ENCODE data around the gene ATG4C.
A peak's percentile ranks its signal among the peaks of the same experiment; 100 is the strongest.
"Not testable (repeated sequence)": the region's sequence is repeated elsewhere in the genome, so short reads cannot be mapped to it uniquely, and the experiment has no call there.

Gene ATG4C, protein sequence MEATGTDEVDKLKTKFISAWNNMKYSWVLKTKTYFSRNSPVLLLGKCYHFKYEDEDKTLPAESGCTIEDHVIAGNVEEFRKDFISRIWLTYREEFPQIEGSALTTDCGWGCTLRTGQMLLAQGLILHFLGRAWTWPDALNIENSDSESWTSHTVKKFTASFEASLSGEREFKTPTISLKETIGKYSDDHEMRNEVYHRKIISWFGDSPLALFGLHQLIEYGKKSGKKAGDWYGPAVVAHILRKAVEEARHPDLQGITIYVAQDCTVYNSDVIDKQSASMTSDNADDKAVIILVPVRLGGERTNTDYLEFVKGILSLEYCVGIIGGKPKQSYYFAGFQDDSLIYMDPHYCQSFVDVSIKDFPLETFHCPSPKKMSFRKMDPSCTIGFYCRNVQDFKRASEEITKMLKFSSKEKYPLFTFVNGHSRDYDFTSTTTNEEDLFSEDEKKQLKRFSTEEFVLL

DNA sequence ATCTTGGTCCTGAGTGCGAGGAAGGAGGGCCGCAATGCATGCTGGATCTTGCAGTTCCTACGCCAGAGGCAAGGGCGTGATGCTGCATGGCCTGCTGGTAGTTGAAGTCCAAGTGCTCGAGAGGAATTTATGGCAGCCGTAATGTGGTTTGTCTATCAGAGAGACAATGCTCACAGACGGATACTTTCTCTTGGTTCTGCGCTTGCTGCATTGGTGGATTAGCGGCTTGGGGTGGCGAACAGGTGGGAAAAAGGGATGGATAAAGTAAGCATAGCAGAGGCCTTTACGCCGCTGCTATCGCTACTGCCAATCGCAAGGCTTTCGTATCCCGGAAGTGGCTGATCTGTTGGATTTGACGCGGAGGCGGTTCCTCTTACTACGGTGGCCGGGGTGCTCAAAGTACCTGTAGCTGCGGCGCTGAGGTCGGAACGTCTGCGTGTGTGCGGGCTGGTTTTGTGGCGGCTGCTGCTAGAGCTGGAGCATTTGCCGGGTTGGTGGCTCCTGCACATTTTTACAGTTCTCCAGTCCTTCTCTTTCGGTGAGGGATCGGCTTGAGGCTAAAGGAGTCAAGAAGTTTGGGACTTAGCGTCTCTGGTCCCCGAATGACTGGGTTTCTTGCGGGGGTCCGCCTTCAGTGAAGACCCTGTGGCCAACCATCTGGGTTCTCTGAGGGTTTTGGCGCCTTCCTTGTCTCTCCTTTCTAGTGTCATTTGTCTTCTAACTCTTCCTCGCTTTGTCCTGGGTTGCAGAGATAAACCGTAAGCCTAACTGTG, at the start of gene ATG4C:
Gene ATG4C, plus strand, starts transcription at position 397 of the 773 bp plus-strand sequence. CDS start 19,655 bp downstream, outside the sequence.
- peak; percentile 74 to 77 for DNase-seq (ENCODE audit: low read depth in 1 of 2, low spot score in 1 of 2)

DNA sequence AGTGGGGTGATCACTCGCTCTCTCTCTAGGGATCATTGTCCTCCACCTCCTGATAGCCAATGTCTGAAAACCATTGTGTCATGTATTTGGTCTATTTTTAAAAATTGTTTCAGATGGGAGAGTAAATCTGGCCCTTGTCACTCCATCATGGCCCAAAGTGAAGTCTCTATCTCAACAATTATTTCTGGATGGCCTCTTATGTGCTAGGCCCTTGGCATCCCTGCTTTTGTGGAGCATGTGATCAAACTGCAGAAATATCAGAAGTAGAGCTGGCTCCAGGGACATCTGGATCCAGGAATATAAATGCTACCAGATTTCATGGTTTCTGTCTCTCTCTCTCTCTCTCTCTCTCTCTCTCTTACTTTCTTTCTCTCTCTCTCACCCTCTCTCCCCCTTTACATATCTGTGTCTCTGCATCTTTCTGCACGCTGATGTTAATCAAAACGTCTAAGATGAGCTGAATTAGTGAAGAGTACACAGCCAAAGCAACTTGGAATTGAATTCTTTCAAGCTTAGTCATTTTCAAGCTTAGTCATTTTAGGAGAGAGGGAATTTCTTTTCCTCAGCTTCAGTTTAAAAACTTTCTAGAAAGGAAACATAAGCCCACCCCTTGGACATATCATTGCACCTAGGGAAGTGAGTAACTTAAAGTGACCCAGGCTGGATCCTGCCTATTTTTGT, 48.3 kb upstream of the ATG4C start:
- DNase-seq (ENCODE audit: low read depth in 1 of 2, low spot score in 1 of 2) = no peak

DNA sequence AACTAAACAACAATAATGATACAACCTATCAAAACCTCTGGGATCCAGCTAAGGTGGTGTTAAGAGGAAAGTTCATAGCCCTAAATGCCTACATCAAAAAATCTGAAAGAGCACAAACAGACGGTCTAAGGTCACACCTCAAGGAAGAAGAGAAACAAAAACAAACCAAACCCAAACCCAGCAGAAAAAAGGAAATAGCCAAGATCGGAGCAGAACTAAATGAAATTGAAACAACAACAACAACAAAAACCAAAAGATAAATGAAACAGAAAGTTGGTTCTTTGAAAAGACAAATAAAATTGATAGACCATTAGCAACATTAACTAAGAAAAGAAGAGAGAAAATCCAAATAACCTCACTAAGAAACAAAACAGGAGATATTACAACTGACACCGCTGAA, 43.2 kb upstream of the ATG4C start:
- DNase-seq (ENCODE audit: low read depth in 1 of 2, low spot score in 1 of 2) = not testable (repeated sequence)

DNA sequence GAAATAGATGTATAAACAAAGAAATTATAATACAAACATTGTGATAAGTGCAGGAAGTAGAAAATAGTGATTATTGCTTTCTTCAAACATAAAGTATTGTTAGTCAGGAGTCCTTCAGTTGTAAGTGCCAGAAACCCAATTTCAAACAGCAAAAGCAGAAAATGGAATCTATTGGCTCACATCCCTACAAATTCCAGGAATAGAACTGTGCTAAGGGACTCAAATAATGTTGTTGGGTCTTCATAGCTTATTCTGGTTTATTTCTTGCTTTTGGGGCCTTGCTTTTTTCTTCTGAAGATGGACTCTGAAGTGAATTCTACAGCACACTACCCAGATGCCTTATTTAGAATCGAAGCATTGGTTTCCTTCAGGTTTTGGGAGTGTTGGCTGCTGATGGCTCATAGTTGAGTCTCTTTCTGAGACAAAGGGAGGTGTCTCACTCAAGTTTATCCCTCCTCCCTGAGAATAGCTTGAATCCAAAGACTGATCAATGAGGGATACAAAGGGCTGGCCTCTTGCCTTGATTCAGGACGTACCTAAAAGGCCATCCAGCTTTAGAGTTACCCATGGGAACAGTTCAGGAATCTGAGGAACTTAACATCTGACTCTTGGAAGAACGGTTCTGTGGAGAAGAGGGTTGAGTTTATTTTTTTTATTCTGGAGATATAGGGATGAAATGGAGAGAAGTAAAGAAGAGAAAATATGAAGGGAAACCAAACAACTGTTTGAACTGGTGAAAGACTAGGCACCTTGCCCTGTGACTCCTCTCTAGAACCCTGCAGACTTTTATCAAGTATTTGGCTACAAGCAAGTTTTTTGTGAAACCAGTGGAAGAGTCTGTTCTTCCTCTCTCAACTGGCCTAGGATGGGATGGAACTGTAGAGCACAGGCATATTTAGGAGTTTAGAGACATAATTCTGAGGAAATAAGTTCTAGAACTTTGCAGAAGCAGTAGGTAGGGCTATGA, 39.0 kb upstream of the ATG4C start:
- no peak for DNase-seq (ENCODE audit: low read depth in 1 of 2, low spot score in 1 of 2)

DNA sequence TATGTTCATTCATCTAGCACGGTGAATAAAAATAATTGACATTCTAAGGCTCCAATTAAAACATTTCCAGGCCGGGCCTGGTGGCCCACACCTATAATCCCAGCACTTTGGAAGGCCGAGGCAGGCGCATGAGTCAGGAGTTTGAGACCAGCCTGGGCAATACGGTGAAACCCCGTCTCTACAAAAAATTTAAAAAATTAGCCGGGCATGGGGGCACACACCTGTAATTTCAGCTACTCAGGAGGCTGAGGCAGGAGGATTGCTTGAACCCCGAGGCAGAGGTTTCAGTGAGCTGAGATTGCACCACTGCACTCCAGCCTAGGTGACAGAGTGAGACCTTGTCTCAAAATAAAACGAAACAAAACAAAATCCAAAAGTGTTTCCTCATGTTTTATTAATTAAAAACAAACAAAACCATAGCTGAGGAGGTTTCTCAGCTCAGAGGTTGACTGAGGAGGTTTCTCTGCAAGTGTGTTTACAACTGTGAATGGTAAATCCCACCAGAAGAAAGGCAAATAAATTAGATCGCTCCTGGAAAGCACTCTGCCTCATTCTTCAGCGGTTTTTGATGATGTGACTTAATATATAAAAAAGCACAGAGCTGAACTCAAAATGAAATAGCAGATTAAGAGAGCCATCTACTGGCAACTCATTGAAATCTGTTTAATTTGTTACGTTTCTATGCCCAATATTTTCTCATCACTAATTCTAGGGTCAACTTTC, 37.7 kb upstream of the ATG4C start:
- DNase-seq (ENCODE audit: low read depth in 1 of 2, low spot score in 1 of 2) = no peak

DNA sequence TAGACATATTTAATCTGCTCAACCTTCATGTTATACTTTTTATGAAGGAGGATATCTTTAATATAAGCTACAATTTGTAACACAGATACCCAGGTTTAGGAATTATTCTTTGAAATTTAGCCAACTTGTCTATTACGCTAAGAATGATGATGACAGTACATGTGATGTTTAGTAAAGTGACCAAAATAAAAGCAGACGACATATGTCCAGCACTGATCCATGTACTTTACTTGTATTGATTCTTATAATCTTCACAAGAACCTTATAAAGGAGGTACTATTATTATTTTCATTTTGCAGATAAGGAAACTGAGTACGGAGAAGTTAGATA, 37.2 kb upstream of the ATG4C start:
- DNase-seq (ENCODE audit: low read depth in 1 of 2, low spot score in 1 of 2) = no peak

DNA sequence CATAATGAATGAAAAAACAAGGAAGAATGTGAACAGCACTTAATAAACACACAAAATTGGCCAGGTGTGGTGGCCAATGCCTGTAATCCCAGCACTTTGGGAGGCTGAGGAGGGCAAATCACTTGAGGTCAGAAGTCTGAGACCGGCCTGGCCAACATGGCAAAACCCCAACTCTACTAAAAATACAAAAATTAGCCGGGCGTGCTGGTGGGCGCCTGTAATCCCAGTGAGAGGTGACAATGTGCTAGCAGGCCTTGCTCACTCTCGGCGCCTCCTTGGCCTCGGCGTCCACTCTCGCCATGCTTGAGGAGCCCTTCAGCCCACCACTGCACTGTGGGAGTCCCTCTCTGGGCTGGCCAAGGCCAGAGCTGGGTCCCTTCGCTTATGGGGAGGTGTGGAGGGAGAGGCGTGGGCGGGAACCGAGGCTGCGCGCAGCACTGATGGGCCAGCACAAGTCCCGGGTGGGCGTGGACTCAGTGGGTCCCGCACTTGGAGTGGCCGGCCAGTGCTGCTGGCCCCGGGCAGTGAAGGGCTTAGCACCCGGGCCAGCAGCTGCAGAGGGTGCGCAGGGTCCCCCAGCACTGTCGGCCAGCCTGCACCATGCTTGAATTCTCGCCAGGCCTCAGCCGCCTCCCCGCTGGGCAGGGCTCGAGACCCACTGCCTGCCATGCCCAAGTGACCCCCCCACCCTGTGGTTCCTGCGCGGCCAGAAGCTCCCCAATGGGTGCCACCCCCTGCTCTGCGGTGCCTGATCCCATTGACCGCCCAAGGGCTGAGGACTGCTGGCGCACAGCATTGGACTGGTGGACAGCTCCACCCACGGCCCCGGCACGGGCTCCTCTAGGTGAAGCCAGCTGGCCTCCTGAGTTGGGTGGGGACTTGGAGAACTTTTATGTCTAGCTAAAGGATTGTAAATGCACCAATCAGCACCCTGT, 30.6 kb upstream of the ATG4C start:
- no peak for DNase-seq (ENCODE audit: low read depth in 1 of 2, low spot score in 1 of 2)

DNA sequence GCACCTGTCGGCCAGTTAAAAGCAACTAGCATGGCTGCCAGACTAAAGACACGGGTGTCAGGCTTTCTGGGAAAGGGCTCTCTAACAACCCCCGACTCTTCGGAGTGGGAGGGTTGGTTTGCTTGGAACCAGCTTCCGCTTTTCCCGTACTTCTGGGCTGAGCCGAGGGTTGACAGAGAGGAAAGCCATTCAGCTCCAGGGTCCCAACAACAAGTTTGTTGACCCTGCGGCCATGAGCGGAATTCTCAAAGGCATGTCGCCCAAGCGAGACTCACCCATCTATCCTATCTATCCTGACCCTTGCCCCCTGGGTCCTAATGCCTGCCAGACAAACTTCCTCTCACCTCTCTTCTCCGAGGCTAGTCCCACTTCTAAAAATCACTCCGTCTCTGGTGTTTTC, 29.0 kb upstream of the ATG4C start:
- DNase-seq (ENCODE audit: low read depth in 1 of 2, low spot score in 1 of 2) = not testable (repeated sequence)

DNA sequence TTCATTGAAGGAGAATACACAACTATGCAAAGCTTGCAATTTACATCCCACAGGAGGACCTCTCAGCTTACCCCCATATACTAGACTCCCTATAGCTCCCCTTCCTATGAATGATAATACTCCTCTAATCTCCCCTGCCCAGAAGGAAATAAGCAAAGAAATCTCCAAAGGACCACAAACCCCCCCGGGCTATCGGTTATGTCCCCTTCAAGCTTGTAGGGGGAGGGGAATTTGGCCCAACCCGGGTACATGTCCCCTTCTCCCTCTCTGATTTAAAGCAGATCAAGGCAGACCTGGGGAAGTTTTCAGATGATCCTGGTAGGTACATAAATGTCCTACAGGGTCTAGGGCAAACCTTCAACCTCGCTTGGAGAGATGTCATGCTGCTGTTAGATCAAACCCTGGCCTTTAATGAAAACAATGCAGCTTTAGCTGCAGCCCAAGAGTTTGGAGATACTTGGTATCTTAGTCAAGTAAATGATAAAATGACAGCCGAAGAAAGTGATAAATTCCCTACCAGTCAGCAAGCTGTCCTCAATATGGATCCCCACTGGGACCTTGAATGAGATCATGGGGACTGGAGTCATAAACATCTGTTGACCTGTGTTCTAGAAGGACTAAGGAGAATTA, 27.6 kb upstream of the ATG4C start:
- not testable (repeated sequence) for DNase-seq (ENCODE audit: low read depth in 1 of 2, low spot score in 1 of 2)

DNA sequence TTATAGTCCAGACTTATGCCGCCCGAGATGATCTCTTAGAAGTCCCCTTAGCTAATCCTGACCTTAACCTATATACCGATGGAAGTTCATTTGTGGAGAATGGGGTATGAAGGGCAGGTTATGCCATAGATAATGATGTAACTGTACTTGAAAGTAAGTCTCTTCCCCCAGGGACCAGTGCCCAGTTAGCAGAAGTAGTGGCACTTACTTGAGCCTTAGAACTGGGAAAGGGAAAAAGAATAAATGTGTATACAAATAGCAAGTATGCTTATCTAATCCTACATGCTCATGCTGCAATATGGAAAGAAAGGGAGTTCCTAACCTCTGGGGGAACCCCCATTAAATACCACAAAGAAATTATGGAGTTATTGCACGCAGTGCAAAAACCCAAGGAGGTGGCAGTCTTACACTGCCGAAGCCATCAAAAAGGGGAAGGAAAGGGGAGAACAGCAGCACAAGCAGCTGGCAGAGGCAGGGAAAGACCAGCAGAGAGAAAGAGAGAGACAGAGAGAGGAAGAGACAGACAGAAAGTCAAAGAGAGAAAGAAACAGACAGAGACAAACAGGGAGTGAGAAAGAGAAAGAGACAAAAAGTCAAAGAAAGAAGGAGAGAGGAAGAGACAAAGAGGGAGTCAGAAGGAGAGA, 24.6 kb upstream of the ATG4C start:
- DNase-seq (ENCODE audit: low read depth in 1 of 2, low spot score in 1 of 2) = not testable (repeated sequence)

DNA sequence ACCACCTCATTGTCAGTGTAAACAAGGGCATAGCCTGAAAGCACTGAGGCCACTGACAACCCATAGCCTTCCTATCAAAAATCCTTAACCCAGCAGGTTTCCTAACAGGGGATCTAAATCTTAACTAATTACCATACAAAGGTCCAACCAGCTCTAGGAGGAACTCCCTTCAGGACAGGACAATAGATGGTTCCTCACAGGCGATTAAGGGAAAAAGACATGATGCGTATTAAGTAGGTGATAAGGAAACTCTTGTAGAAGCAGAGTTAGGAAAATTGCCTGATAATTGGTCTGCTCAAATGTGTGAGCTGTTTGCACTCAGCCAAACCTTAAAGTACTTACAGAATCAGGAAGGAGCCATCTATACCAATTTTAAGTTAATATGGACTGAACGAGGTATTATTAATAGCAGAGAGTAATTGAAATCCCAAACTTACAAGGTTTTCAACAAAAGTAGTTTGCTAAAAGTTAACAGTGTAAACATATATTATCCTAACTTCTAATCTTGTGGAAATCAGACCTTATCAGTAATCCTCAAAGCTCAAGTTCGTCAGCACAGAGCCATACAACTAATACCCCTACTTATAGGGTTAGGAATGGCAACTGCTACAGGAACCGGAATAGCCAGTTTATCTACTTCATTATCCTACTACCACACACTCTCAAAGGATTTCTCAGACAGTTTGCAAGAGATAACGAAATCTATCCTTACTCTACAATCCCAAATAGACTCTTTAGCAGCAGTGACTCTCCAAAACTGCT, 23.7 kb upstream of the ATG4C start:
- DNase-seq (ENCODE audit: low read depth in 1 of 2, low spot score in 1 of 2) = not testable (repeated sequence)

DNA sequence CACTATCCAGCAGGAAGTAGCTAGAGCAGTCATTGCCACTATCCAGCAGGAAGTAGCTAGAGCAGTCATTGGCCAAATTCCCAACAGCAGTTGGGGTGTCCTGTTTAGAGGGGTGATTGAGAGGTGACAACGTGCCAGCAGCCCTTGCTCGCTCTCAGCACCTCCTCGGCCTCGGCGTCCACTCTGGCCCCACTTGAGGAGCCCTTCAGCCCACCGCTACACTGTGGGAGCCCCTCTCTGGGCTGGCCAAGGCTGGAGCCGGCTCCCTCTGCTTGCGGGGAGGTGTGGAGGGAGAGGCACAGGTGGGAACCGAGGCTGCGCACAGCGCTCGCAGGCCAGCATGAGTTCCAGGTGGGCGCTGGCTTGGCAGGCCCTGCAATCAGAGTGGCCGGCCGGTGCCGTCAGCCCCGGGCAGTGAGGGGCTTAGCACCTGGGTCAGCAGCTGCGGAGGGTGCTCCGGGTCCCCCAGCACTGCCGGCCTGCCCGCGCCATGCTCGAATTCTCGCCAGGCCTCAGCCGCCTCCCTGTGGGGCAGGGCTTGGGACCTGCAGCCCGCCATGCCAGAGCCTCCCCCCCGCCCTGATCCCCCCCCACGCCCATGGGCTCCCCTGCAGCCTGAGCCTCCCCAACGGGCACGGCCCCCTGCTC, 22.6 kb upstream of the ATG4C start:
- not testable (repeated sequence) for DNase-seq (ENCODE audit: low read depth in 1 of 2, low spot score in 1 of 2)

DNA sequence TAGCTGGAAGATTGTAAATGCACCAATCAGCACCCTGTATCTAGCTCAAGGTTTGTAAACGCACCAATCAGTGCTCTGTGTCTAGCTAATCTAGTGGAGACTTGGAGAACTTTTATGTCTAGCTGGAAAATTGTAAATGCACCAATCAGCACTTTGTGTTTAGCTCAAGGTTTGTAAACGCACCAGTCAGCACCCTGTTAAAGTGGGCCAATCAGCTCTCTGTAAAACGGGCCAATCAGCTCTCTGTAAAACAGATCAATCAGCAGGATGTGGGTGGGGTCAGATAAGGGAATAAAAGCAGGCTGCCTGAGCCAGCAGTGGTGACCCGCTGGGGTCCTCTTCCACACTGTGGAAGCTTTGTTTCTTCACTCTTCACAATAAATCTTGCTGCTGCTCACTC, 21.9 kb upstream of the ATG4C start:
- not testable (repeated sequence) for DNase-seq (ENCODE audit: low read depth in 1 of 2, low spot score in 1 of 2)

DNA sequence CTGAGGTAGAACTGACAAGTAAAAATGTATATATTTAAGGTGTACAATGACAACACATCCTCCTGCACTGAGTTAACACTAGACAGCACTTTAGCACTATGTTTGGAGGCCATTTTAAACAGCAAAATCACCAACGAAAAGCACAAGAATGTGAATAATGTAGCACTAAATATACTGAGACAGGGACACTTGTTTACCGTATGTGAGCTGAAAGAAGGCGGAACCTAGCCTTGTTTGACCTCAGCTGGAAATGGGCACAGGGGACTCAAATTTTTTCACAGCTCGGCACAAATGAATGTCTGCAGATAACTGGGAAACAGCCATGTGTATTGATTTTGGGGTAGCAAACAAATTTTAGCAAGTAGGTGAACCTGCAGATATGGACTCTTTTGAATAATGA, 18.0 kb upstream of the ATG4C start:
- DNase-seq (ENCODE audit: low read depth in 1 of 2, low spot score in 1 of 2) = no peak

DNA sequence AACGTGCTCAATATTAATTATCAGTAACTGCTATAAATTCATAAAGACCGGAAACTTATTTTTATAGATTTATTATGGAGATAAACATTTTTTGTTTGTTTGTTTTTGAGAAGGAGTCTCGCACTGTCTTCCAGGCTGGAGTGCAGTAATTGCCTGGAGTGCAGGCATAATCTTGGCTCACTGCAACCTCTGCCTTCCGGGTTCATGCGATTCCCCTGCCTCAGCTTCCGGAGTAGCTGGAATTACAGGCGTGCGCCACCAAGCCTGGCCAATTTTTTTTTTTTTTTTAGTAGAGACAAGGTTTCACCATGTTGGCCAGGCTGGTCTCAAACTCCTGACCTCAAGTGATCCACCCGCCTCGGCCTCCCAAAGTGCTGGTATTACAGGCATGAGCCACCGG, 15.4 kb upstream of the ATG4C start:
- not testable (repeated sequence) for DNase-seq (ENCODE audit: low read depth in 1 of 2, low spot score in 1 of 2)

DNA sequence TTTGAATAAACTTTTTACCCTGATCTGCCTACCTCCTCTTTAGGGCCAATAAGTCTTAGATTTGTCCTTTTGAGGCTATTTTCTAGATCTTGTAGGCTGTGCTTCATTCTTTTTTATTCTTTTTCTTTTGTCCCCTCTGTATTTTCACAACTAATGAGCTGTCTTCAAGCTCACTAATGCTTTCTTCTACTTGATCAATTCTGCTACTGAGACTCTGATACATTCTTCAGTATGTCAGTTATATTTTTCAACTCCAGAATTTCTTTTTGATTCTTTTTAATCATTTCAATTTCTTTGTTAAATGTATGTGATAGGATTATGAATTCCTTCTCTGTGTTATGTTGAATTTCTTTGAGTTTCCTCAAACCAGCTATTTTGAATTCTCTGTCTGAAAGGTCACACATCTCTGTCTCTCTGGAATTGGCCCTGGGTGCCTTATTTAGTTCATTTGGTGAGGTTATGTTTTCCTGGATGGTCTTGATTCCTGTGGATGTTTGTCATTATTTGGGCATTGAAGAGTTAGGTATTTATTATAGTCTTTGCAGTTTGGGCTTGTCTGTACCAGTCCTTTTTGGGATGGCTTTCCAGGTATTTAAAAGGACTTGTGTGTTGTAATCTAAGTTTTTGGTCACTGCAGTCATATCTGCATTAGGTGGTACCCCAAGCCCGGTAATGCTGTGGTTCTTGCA, 11.2 kb upstream of the ATG4C start:
- no peak for DNase-seq (ENCODE audit: low read depth in 1 of 2, low spot score in 1 of 2)
